ENCODE data around the gene VRK2.
"Not testable (repeated sequence)": the region's sequence is repeated elsewhere in the genome, so short reads cannot be mapped to it uniquely, and the experiment has no call there.

Gene VRK2

DNA sequence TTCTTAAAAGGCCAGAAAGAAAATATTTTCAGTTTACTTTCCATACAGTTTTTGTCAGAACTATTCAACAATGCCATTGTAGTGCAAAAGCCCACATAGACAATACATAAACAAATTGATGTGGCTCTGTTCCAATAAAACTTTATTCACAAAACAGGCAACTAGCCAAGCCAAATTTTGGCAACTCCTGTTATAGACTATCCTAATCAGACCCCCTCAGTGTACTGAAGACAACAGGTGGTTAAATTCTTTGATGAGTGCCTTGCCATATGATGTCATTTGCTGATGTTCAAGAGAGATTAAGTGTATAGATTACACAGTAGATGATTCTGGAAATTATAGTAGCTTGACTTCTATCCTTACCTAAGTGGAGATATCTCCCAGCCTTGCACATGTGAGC lies 111.1 kb downstream of the VRK2 start:
- H3K27me3 ChIP-seq (ENCODE audit: control insufficient read depth, insufficient read depth, low read length) = no peaks in the 10 kb centered on the region
- H2AFZ ChIP-seq = no peak overlapping the region
- no peak overlapping the region for H3K4me2 ChIP-seq (ENCODE audit: low read length)
- no peak overlapping the region for H3K27ac ChIP-seq
- H3K4me3 ChIP-seq (ENCODE audit: low read depth, low read length) = no peak overlapping the region
- no peaks in the 10 kb centered on the region for H3K9me3 ChIP-seq (ENCODE audit: control insufficient read depth, low read length)
- TF ChIP-seq CTCF (IDR thresholded peaks at IDR 0.05) = no peak
- no peaks in the 10 kb centered on the region for H3K79me2 ChIP-seq
- no peaks in the 10 kb centered on the region for H3K36me3 ChIP-seq (ENCODE audit: control insufficient read depth, insufficient read depth, low read length)
- no peaks in the 10 kb centered on the region for H3K4me1 ChIP-seq
- H3K9ac ChIP-seq = no peak overlapping the region

GRCh38 chr2:58158481-58158880 lies 111.9 kb downstream of the VRK2 start:
- H3K79me2 ChIP-seq = no peaks in the 10 kb centered on the region
- H3K4me1 ChIP-seq = no peaks in the 10 kb centered on the region
- H3K9me3 ChIP-seq (ENCODE audit: control insufficient read depth, low read length) = no peaks in the 10 kb centered on the region
- H3K36me3 ChIP-seq (ENCODE audit: control insufficient read depth, insufficient read depth, low read length) = no peaks in the 10 kb centered on the region
- H3K4me3 ChIP-seq (ENCODE audit: low read depth, low read length) = no peak overlapping the region
- no peaks in the 10 kb centered on the region for H3K27me3 ChIP-seq (ENCODE audit: control insufficient read depth, insufficient read depth, low read length)
- no peak overlapping the region for H2AFZ ChIP-seq
- H3K27ac ChIP-seq = no peak overlapping the region
- no peak overlapping the region for H3K4me2 ChIP-seq (ENCODE audit: low read length)
- H3K9ac ChIP-seq = no peak overlapping the region
- no peak for TF ChIP-seq CTCF (IDR thresholded peaks at IDR 0.05)

DNA sequence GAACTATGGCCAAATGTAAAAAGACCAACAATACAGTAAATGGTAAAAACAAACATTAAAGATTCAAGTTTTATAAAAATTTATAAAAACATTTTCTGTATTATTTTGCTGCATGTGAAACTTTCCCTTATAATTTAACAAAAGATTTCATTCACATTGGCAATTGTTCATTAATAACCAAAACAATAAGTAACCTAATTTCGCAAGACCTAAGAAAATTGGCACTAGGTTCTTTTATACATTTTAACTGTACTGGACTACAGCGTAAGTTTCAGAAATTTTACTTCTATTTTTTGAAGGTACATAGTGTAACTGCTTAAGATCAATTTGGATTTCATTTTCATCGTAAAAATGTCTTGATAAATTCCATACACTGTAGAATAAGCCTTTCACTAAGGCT lies 117.3 kb downstream of the VRK2 start:
- Histone ChIP-seq H3K4me1 (no peaks in the 10 kb centered on the region), H3K9ac (no peak overlapping the region), H3K79me2 (no peaks in the 10 kb centered on the region), H3K4me3 (ENCODE audit: low read depth, low read length) (no peak overlapping the region), H3K9me3 (ENCODE audit: control insufficient read depth, low read length) (no peaks in the 10 kb centered on the region), H3K4me2 (ENCODE audit: low read length) (no peak overlapping the region), H3K27ac (no peak overlapping the region), H2AFZ (no peak overlapping the region), H3K36me3 (ENCODE audit: control insufficient read depth, insufficient read depth, low read length) (no peaks in the 10 kb centered on the region), H3K27me3 (ENCODE audit: control insufficient read depth, insufficient read depth, low read length) (no peaks in the 10 kb centered on the region)
- TF ChIP-seq CTCF (IDR thresholded peaks at IDR 0.05) = no peak

DNA sequence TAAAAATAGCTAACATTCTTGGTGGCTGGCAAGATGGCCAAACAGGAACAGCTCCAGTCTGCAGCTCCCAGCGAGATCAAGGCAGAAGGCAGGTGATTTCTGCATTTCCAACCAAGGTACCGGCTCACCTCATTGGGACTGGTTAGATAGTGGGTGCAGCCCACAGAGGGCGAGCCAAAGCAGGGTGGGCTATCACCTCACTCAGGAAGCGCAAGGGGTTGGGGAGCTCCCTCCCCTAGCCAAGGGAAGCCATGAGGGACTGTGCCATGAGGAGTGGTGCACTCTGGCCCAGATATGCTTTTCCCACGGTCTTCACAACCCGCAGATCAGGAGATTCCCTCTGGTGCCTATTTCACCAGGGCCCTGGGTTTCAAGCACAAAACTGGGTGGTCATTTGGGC lies 121.5 kb downstream of the VRK2 start:
- not testable (repeated sequence) for H3K9me3 ChIP-seq (ENCODE audit: control insufficient read depth, low read length); H3K27ac ChIP-seq; H3K9ac ChIP-seq; H3K79me2 ChIP-seq; H2AFZ ChIP-seq; H3K27me3 ChIP-seq (ENCODE audit: control insufficient read depth, insufficient read depth, low read length); H3K4me3 ChIP-seq (ENCODE audit: low read depth, low read length); H3K4me1 ChIP-seq; H3K4me2 ChIP-seq (ENCODE audit: low read length); H3K36me3 ChIP-seq (ENCODE audit: control insufficient read depth, insufficient read depth, low read length)

DNA sequence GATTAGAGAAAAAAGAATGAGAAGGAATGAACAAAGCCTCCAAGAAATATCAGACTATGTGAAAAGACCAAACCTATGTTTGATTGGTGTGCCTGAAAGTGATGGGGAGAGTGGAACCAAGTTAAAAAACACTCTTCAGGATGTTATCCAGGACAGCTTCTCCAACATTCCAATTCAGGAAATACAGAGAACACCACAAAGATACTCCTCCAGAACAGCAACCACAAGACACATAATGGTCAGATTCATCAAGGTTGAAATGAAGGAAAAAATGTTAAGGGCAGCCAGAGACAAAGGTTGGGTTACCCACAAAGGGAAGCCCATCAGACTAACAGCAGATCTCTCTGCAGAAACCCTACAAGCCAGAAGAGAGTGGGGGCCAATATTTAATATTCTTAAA lies 123.2 kb downstream of the VRK2 start:
- not testable (repeated sequence) for H3K36me3 ChIP-seq (ENCODE audit: control insufficient read depth, insufficient read depth, low read length); H3K9ac ChIP-seq; H3K27me3 ChIP-seq (ENCODE audit: control insufficient read depth, insufficient read depth, low read length); H2AFZ ChIP-seq; H3K4me3 ChIP-seq (ENCODE audit: low read depth, low read length); H3K4me1 ChIP-seq; H3K4me2 ChIP-seq (ENCODE audit: low read length); H3K9me3 ChIP-seq (ENCODE audit: control insufficient read depth, low read length); H3K27ac ChIP-seq; H3K79me2 ChIP-seq

- H3K4me3 ChIP-seq (ENCODE audit: low read depth, low read length); H3K27ac ChIP-seq; H3K9ac ChIP-seq; H3K9me3 ChIP-seq (ENCODE audit: control insufficient read depth, low read length); H3K79me2 ChIP-seq; H2AFZ ChIP-seq; H3K36me3 ChIP-seq (ENCODE audit: control insufficient read depth, insufficient read depth, low read length); H3K27me3 ChIP-seq (ENCODE audit: control insufficient read depth, insufficient read depth, low read length); H3K4me2 ChIP-seq (ENCODE audit: low read length); H3K4me1 ChIP-seq: not testable (repeated sequence)
Observed at GRCh38 chr2:58170334-58170933, 123.8 kb downstream of the VRK2 start.

GRCh38 chr2:58171831-58172230 lies 125.2 kb downstream of the VRK2 start:
- H3K9me3 ChIP-seq (ENCODE audit: control insufficient read depth, low read length); H3K4me3 ChIP-seq (ENCODE audit: low read depth, low read length); H2AFZ ChIP-seq; H3K79me2 ChIP-seq; H3K4me1 ChIP-seq; H3K27me3 ChIP-seq (ENCODE audit: control insufficient read depth, insufficient read depth, low read length); H3K36me3 ChIP-seq (ENCODE audit: control insufficient read depth, insufficient read depth, low read length); H3K27ac ChIP-seq; H3K9ac ChIP-seq; H3K4me2 ChIP-seq (ENCODE audit: low read length): not testable (repeated sequence)

DNA sequence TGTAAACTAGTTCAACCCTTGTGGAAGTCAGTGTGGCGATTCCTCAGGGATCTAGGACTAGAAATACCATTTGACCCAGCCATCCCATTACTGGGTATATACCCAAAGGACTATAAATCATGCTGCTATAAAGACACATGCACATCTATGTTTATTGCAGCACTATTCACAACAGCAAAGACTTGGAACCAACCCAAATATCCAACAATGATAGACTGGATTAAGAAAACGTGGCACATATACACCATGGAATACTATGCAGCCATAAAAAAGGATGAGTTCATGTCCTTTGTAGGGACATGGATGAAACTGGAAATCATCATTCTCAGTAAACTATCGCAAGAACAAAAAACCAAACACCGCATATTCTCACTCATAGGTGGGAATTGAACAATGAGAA lies 130.6 kb downstream of the VRK2 start:
- not testable (repeated sequence) for H3K27ac ChIP-seq; H3K79me2 ChIP-seq; H3K36me3 ChIP-seq (ENCODE audit: control insufficient read depth, insufficient read depth, low read length); H3K4me3 ChIP-seq (ENCODE audit: low read depth, low read length); H3K4me1 ChIP-seq; H3K4me2 ChIP-seq (ENCODE audit: low read length); H3K9ac ChIP-seq; H3K27me3 ChIP-seq (ENCODE audit: control insufficient read depth, insufficient read depth, low read length); H3K9me3 ChIP-seq (ENCODE audit: control insufficient read depth, low read length); H2AFZ ChIP-seq

DNA sequence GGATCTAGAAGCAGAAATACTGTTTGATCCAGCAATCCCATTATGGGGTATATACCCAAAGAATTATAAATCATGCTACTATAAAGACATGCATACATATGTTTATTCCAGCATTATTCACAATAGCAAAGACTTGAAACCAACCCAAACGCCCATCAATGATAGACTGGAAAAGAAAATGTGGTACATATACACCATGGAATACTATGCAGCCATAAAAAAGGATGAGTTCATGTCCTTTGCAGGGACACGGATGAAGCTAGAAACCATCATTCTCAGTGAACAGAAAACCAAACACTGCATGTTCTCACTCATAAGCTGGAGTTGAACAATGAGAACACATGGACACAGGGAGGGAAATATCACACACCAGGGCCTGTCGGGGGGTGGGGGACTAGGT lies 133.6 kb downstream of the VRK2 start:
- H3K27ac ChIP-seq; H3K4me1 ChIP-seq; H3K4me3 ChIP-seq (ENCODE audit: low read depth, low read length); H3K79me2 ChIP-seq; H3K36me3 ChIP-seq (ENCODE audit: control insufficient read depth, insufficient read depth, low read length); H3K9me3 ChIP-seq (ENCODE audit: control insufficient read depth, low read length); H3K4me2 ChIP-seq (ENCODE audit: low read length); H3K9ac ChIP-seq; H2AFZ ChIP-seq; H3K27me3 ChIP-seq (ENCODE audit: control insufficient read depth, insufficient read depth, low read length): not testable (repeated sequence)

Data from parathyroid adenoma (tissue), 2 donors.